Keratinocyte (primary cell): ENCODE measurements around the gene APH1B. TPM values are rescaled to one million over a fixed set of nuclear protein-coding genes. Genes with fewer than 3 reads are reported as not detected.

Source experiments
- DNase-seq: peaks from one replicate; pipeline ENCODE4 v3.0.0-alpha.2; 2011; ENCODE audit warnings: low read depth, missing footprints, low spot score
- FAIRE-seq: peaks from 2 replicates; lab custom pipeline; 2011; peaks lifted over from hg19 to GRCh38; lab: Jason Lieb, UNC
- H2AFZ ChIP-seq: 2 replicates; pipeline ENCODE4 v1.6.0; 2012; ENCODE audit warnings: low read length, control low read depth, inconsistent platforms; ENCODE audit not compliant: control insufficient read depth
- H3K27ac ChIP-seq: 2 replicates; pipeline ENCODE4 v1.5.1; 2011; ENCODE audit warnings: low read length; ENCODE audit not compliant: control insufficient read depth, insufficient read depth
- H3K27me3 ChIP-seq: 3 replicates; pipeline ENCODE4 v1.6.0; 2011; ENCODE audit warnings: low read length; ENCODE audit not compliant: control insufficient read depth, insufficient read depth; ENCODE audit errors: extremely low read depth
- H3K36me3 ChIP-seq, 2 experiments: 2 replicates in 1 of 2; 3 replicates in 1 of 2; pipeline ENCODE4 v1.5.1; 2011; ENCODE audit warnings: low read length in 2 of 2, mild to moderate bottlenecking in 1 of 2; ENCODE audit not compliant: control insufficient read depth in 2 of 2, insufficient read depth in 2 of 2; ENCODE audit errors: extremely low read depth in 1 of 2
- H3K4me1 ChIP-seq: 3 replicates; pipeline ENCODE4 v1.5.1; 2011; ENCODE audit warnings: low read length; ENCODE audit not compliant: control insufficient read depth, insufficient read depth; ENCODE audit errors: extremely low read depth
- H3K4me2 ChIP-seq: 3 replicates; pipeline ENCODE4 v1.6.0; 2011; ENCODE audit warnings: low read depth, low read length; ENCODE audit not compliant: control insufficient read depth, insufficient read depth; ENCODE audit errors: extremely low read depth
- H3K4me3 ChIP-seq, 3 experiments: fragments of 200-600 bp in 1 of 3; sonication (generic) in 1 of 3; 2 replicates in 2 of 3; 3 replicates in 1 of 3; pipeline ENCODE4 v1.5.1; 2011 to 2016; ENCODE audit warnings: low read length in 3 of 3, mild to moderate bottlenecking in 3 of 3, control low read depth in 2 of 3, inconsistent platforms in 1 of 3, low read depth in 1 of 3, mixed read lengths in 1 of 3, mixed run types in 1 of 3, moderate library complexity in 1 of 3; ENCODE audit not compliant: control insufficient read depth in 2 of 3, insufficient read depth in 2 of 3; ENCODE audit errors: extremely low read depth in 1 of 3
- H3K79me2 ChIP-seq: 2 replicates; pipeline ENCODE4 v1.6.0; 2012; ENCODE audit warnings: low read length; ENCODE audit not compliant: control insufficient read depth, insufficient read depth
- H3K9ac ChIP-seq: 3 replicates; pipeline ENCODE4 v1.6.0; 2011; ENCODE audit warnings: low read length; ENCODE audit not compliant: control insufficient read depth, insufficient read depth; ENCODE audit errors: extremely low read depth
- H3K9me1 ChIP-seq: 3 replicates; pipeline ENCODE4 v1.6.0; 2011; ENCODE audit warnings: low read length; ENCODE audit not compliant: control insufficient read depth, insufficient read depth; ENCODE audit errors: extremely low read depth
- H3K9me3 ChIP-seq: 2 replicates; pipeline ENCODE4 v1.5.1; 2012; ENCODE audit warnings: low read depth, low read length; ENCODE audit not compliant: control insufficient read depth
- H4K20me1 ChIP-seq: 3 replicates; pipeline ENCODE4 v1.6.0; 2011; ENCODE audit warnings: low read length; ENCODE audit not compliant: control insufficient read depth, insufficient read depth; ENCODE audit errors: extremely low read depth
- EZH2 ChIP-seq: IDR thresholded peaks from one replicate; pipeline ENCODE4 v1.6.1; 2012; ENCODE audit warnings: inconsistent platforms, mild to moderate bottlenecking, low read length, moderate library complexity
- dilution Hi-C: fragments of 300-500 bp; cut with MboI; formaldehyde crosslinking; loops from one replicate; pipeline ENCODE4 v1.7.0; 2020; ENCODE audit warnings: low sequenced_read_pairs; ENCODE audit not compliant: extremely low pct_ligation_motif_present
- polyA plus RNA-seq, 5 experiments: library from polyadenylated mRNA; depleted of rRNA in 3 of 5; stranded (reverse) in 3 of 5; stranded (forward) in 1 of 5; unstranded in 1 of 5; fragments of >200 nt; gene quantifications; 1 replicate in 1 of 5; 2 replicates in 3 of 5; 3 replicates in 1 of 5; pipeline versions ENCODE4 v1.2.1 to v1.2.3, GENCODE V29; 2011 to 2012; ENCODE audit warnings: missing spikeins in 2 of 5, low read depth in 1 of 5, low replicate concordance in 1 of 5
- TF ChIP-seq, protein P1 (sequence below), 3 experiments: IDR thresholded peaks in 1 of 3; conservative IDR thresholded peaks in 1 of 3; optimal IDR thresholded peaks in 1 of 3; 2 replicates in 2 of 3; 3 replicates in 1 of 3; pipeline versions ENCODE3 to v1.5.1; 2011; ENCODE audit warnings: low read length in 3 of 3, mild to moderate bottlenecking in 3 of 3, moderate library complexity in 2 of 3, control low read depth in 1 of 3, inconsistent platforms in 1 of 3; ENCODE audit not compliant: insufficient read depth in 2 of 3; ENCODE audit errors: extremely low read depth in 1 of 3

APH1B gene
- polyA plus RNA-seq, 1 donor (not counting 4 experiments of a cell fraction or from before 2014, with no cell fraction given), result 7.0 TPM

DNA sequence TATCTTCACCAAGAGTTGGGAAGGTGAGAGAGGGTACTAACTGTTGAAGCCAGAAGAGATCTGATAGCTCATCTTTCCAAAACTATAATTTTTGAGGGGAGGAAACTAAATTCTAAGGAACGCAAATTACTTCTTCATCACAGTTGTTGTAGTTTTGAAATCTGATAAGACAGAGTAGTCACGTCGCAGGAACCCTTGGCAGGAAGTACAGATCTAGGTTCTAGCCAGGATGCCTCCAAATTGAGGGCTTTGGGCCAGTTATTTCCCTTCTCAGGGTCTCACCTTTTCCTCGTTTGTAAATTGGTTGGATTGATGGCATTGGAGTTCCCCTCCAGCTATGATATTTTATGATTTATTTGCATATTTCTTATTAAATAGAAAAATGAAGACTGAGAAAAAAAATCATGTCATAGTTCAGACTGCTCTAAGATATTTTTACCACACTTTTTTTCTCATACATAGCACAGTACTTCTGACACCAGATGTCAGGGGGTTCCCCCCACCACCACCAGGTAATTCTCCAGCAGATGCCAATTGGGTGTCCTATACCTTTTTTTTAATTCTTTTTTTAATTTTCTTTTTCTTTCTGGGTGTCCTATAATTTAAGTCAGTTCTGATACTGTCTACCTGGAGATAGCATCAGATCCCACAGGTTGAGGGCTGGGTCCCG is 32.3 kb upstream of the APH1B start:
- Histone ChIP-seq H3K36me3 (peaks cover 2 to 3% of the 10 kb centered on the region in 2 experiments), H3K9me3 (no peaks in the 10 kb centered on the region), H3K79me2 (peaks cover 6% of the 10 kb centered on the region), H3K27ac (peak overlapping the region; percentile 82), H2AFZ (peak overlapping the region; percentile 13), H4K20me1 (no peaks in the 10 kb centered on the region), H3K4me2 (peak overlapping the region; percentile 76), H3K9me1 (no peaks in the 10 kb centered on the region), H3K9ac (peak overlapping the region; percentile 36), H3K4me3 (peak overlapping the region; percentile 18 to 36 (median 33)), H3K27me3 (no peaks in the 10 kb centered on the region), H3K4me1 (peaks cover 26% of the 10 kb centered on the region)
- TF ChIP-seq, protein P1, sequence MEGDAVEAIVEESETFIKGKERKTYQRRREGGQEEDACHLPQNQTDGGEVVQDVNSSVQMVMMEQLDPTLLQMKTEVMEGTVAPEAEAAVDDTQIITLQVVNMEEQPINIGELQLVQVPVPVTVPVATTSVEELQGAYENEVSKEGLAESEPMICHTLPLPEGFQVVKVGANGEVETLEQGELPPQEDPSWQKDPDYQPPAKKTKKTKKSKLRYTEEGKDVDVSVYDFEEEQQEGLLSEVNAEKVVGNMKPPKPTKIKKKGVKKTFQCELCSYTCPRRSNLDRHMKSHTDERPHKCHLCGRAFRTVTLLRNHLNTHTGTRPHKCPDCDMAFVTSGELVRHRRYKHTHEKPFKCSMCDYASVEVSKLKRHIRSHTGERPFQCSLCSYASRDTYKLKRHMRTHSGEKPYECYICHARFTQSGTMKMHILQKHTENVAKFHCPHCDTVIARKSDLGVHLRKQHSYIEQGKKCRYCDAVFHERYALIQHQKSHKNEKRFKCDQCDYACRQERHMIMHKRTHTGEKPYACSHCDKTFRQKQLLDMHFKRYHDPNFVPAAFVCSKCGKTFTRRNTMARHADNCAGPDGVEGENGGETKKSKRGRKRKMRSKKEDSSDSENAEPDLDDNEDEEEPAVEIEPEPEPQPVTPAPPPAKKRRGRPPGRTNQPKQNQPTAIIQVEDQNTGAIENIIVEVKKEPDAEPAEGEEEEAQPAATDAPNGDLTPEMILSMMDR (optimal IDR thresholded peaks at IDR 0.05 in 1 of 3, IDR thresholded peaks at IDR 0.05 in 1 of 3, conservative IDR thresholded peaks at IDR 0.05 in 1 of 3; ENCODE audit: extremely low read depth in 1 of 3, insufficient read depth in 2 of 3, low read length in 3 of 3), result no peak
- no peak for TF ChIP-seq EZH2
- DNase-seq (no peak), FAIRE-seq (peak; percentile 20)
- dilution Hi-C loops, result no loop called here

DNA sequence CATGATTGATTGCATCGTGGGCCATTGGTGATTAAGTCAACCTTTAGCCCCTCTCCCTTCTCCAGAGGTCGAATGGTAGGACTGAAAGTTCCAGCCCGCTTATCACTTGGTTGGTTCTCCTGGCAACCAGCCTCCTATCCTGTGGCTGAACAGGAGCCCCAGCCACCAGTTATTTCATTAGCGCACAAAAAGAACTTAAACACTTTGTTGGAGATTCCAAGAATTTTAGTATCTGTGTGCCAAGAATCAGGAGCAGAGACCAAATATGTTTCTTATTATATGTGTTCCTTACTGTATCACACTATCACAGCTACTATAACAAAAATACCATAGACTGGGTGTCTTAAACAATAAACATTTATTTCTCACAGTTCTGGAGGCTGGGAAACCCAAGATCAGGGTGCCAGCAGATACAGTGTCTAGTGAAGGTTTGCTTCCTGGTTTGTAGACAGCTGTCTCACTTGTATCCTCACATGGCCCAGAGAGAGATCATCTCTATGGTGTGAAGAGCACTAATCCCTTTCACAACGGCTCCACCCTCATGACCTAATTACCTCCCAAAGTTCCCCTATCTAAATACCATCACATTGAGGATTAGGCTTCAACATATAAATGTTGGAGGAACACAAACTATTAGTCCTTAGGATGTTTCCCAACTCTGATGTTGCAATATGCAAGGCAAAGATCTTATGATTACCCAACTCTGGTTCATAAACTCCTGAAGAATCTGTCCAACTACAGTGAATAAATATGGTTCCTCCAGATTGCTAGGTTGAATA is 30.5 kb upstream of the APH1B start:
- H3K9ac ChIP-seq, result no peak overlapping the region
- no peak overlapping the region for H3K27ac ChIP-seq
- DNase-seq, result no peak
- H3K27me3 ChIP-seq, result no peaks in the 10 kb centered on the region
- H3K9me3 ChIP-seq, result no peaks in the 10 kb centered on the region
- H3K4me2 ChIP-seq, result no peak overlapping the region
- no peaks in the 10 kb centered on the region for H3K79me2 ChIP-seq
- H3K4me3 ChIP-seq, result no peak overlapping the region
- peaks cover 34% of the 10 kb centered on the region for H3K4me1 ChIP-seq
- H3K36me3 ChIP-seq, result peaks cover 2 to 3% of the 10 kb centered on the region in 2 experiments
- H3K9me1 ChIP-seq, result no peaks in the 10 kb centered on the region
- dilution Hi-C loops, result no loop called here
- no peak for TF ChIP-seq EZH2
- TF ChIP-seq, protein P1 (optimal IDR thresholded peaks at IDR 0.05 in 1 of 3, IDR thresholded peaks at IDR 0.05 in 1 of 3, conservative IDR thresholded peaks at IDR 0.05 in 1 of 3; ENCODE audit: extremely low read depth in 1 of 3, insufficient read depth in 2 of 3, low read length in 3 of 3), result no peak
- FAIRE-seq, result no peak
- no peaks in the 10 kb centered on the region for H4K20me1 ChIP-seq
- H2AFZ ChIP-seq, result no peak overlapping the region
